ENCODE results near the gene STC2. TPM values are rescaled to one million over a fixed set of nuclear protein-coding genes. Genes with fewer than 3 reads are reported as not detected.

Gene STC2
- 90.5 and 162 TPM in 2 replicates for total RNA-seq

GRCh38 chr5:173327948-173328843 is at the start of gene STC2:
TSS of gene STC2 (minus strand) at chr5:173328414. CDS start at chr5:173328193, 221 bp downstream.

Other genes starting within 250 kb of the STC2 start
- 21.6 and 22.8 TPM in 2 replicates for gene BNIP1, start 183.9 kb downstream of the STC2 start, total RNA-seq
- not detected in 2 replicates for gene NKX2-5, start 93.2 kb downstream of the STC2 start, total RNA-seq

All from epithelial cell of alveolus of lung (primary cell).